OCI-LY1 (cell line): ENCODE results near the gene PNMT.

ENCODE experiments used
- EZH2 ChIP-seq: fragments of 200-600 bp; sonication (generic), shearing (Covaris generic); IDR thresholded peaks from 2 replicates; pipeline ENCODE4 v1.8.0; 2017; ENCODE audit warnings: borderline replicate concordance, mixed run types, mild to moderate bottlenecking, antibody characterized with exemption, low read length, moderate library complexity, mixed read lengths
- TF ChIP-seq, protein P1 (sequence below): fragments of 200-600 bp; sonication (generic), shearing (Covaris generic); IDR thresholded peaks from 2 replicates; pipeline ENCODE4 v1.5.1; 2017; ENCODE audit warnings: mild to moderate bottlenecking, antibody characterized with exemption, low read length, moderate library complexity, mixed read lengths

DNA sequence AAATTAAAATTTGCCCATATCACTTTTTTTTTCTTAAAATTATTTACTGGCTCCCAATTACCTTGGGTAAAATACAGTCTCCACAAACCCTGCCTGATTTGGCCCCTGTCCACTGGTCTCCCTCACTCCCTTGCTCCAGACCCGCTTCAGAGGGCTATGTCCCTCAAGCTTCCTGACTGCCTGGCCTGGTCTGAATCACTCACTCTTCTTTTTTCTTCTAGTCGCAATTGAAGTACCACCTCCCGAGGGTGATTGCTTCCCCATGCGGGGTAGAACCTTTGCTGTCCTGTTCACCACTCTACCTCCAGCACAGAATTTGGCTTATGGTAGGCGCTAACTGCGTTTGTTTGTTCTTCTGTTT is 20.2 kb downstream of the PNMT start:
- TF ChIP-seq, protein P1, sequence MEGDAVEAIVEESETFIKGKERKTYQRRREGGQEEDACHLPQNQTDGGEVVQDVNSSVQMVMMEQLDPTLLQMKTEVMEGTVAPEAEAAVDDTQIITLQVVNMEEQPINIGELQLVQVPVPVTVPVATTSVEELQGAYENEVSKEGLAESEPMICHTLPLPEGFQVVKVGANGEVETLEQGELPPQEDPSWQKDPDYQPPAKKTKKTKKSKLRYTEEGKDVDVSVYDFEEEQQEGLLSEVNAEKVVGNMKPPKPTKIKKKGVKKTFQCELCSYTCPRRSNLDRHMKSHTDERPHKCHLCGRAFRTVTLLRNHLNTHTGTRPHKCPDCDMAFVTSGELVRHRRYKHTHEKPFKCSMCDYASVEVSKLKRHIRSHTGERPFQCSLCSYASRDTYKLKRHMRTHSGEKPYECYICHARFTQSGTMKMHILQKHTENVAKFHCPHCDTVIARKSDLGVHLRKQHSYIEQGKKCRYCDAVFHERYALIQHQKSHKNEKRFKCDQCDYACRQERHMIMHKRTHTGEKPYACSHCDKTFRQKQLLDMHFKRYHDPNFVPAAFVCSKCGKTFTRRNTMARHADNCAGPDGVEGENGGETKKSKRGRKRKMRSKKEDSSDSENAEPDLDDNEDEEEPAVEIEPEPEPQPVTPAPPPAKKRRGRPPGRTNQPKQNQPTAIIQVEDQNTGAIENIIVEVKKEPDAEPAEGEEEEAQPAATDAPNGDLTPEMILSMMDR, result no peak
- TF ChIP-seq EZH2, result no peak
